ENCODE measurements around the gene APBA1. TPM values are rescaled to one million over a fixed set of nuclear protein-coding genes. Genes with fewer than 3 reads are reported as not detected.

Gene APBA1
- total RNA-seq, 1 experiment from 2014 or later, result 0.05 TPM

GRCh38 chr9:69572611-69573010 lies 99.6 kb downstream of the APBA1 start:
- Histone ChIP-seq H3K9me3 (ENCODE audit: control insufficient read depth, insufficient read depth, low read depth, low read length) (no peaks in the 10 kb centered on the region), H3K36me3 (ENCODE audit: control insufficient read depth, insufficient read depth, low read length) (no peaks in the 10 kb centered on the region), H3K27me3 (ENCODE audit: control insufficient read depth, insufficient read depth, low read length) (no peaks in the 10 kb centered on the region), H3K4me1 (ENCODE audit: control insufficient read depth, insufficient read depth, low read length) (no peaks in the 10 kb centered on the region), H3K4me3 (ENCODE audit: low read depth in 2 of 2, low read length in 2 of 2) (no peak overlapping the region), H3K27ac (ENCODE audit: low read length) (no peak overlapping the region)
- TF ChIP-seq, protein P1, sequence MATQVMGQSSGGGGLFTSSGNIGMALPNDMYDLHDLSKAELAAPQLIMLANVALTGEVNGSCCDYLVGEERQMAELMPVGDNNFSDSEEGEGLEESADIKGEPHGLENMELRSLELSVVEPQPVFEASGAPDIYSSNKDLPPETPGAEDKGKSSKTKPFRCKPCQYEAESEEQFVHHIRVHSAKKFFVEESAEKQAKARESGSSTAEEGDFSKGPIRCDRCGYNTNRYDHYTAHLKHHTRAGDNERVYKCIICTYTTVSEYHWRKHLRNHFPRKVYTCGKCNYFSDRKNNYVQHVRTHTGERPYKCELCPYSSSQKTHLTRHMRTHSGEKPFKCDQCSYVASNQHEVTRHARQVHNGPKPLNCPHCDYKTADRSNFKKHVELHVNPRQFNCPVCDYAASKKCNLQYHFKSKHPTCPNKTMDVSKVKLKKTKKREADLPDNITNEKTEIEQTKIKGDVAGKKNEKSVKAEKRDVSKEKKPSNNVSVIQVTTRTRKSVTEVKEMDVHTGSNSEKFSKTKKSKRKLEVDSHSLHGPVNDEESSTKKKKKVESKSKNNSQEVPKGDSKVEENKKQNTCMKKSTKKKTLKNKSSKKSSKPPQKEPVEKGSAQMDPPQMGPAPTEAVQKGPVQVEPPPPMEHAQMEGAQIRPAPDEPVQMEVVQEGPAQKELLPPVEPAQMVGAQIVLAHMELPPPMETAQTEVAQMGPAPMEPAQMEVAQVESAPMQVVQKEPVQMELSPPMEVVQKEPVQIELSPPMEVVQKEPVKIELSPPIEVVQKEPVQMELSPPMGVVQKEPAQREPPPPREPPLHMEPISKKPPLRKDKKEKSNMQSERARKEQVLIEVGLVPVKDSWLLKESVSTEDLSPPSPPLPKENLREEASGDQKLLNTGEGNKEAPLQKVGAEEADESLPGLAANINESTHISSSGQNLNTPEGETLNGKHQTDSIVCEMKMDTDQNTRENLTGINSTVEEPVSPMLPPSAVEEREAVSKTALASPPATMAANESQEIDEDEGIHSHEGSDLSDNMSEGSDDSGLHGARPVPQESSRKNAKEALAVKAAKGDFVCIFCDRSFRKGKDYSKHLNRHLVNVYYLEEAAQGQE (IDR thresholded peaks at IDR 0.05; ENCODE audit: insufficient read depth in 1 of 2, low read depth in 2 of 2, low read length in 1 of 2), result no peak
- TF ChIP-seq SIN3A (IDR thresholded peaks at IDR 0.05; ENCODE audit: borderline replicate concordance, insufficient read depth, low read depth, low read length), result no peak
- no peak for TF ChIP-seq POLR2AphosphoS5 (IDR thresholded peaks at IDR 0.05; ENCODE audit: low read depth, low read length)
- no peak for TF ChIP-seq TCF7L2 (IDR thresholded peaks at IDR 0.05; ENCODE audit: low read depth, low read length)
- TF ChIP-seq, protein P2, sequence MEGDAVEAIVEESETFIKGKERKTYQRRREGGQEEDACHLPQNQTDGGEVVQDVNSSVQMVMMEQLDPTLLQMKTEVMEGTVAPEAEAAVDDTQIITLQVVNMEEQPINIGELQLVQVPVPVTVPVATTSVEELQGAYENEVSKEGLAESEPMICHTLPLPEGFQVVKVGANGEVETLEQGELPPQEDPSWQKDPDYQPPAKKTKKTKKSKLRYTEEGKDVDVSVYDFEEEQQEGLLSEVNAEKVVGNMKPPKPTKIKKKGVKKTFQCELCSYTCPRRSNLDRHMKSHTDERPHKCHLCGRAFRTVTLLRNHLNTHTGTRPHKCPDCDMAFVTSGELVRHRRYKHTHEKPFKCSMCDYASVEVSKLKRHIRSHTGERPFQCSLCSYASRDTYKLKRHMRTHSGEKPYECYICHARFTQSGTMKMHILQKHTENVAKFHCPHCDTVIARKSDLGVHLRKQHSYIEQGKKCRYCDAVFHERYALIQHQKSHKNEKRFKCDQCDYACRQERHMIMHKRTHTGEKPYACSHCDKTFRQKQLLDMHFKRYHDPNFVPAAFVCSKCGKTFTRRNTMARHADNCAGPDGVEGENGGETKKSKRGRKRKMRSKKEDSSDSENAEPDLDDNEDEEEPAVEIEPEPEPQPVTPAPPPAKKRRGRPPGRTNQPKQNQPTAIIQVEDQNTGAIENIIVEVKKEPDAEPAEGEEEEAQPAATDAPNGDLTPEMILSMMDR (IDR thresholded peaks at IDR 0.05), result no peak
- no TSS peak for BruUV-seq (replicated peaks)
- intact Hi-C loops (cut with micrococcal nuclease; ENCODE audit: unreplicated experiment), result no loop called here
- DNase-seq (ENCODE audit: low read depth, low spot score), result no peak
- in situ Hi-C loops (cut with HindIII; ENCODE audit: low pct_unique_long_range_greater_than_20kb, low sequenced_read_pairs), result no loop called here
- no peak for ATAC-seq
- ChIA-PET POLR2A (no interaction called here), CTCF (no interaction called here)

- intact Hi-C loops (cut with micrococcal nuclease; ENCODE audit: unreplicated experiment), result no loop called here
- BruUV-seq (replicated peaks), result no TSS peak
- ChIA-PET POLR2A (no interaction called here), CTCF (no interaction called here)
- H3K4me3 ChIP-seq (ENCODE audit: low read depth in 2 of 2, low read length in 2 of 2), result no peak overlapping the region
- no peak for TF ChIP-seq POLR2AphosphoS5 (IDR thresholded peaks at IDR 0.05; ENCODE audit: low read depth, low read length)
- TF ChIP-seq SIN3A (IDR thresholded peaks at IDR 0.05; ENCODE audit: borderline replicate concordance, insufficient read depth, low read depth, low read length), result no peak
- DNase-seq (ENCODE audit: low read depth, low spot score) (no peak), ATAC-seq (no peak)
- H3K27me3 ChIP-seq (ENCODE audit: control insufficient read depth, insufficient read depth, low read length), result no peaks in the 10 kb centered on the region
- H3K4me1 ChIP-seq (ENCODE audit: control insufficient read depth, insufficient read depth, low read length), result no peaks in the 10 kb centered on the region
- no peaks in the 10 kb centered on the region for H3K9me3 ChIP-seq (ENCODE audit: control insufficient read depth, insufficient read depth, low read depth, low read length)
- in situ Hi-C loops (cut with HindIII; ENCODE audit: low pct_unique_long_range_greater_than_20kb, low sequenced_read_pairs), result no loop called here
- H3K36me3 ChIP-seq (ENCODE audit: control insufficient read depth, insufficient read depth, low read length), result no peaks in the 10 kb centered on the region
- H3K27ac ChIP-seq (ENCODE audit: low read length), result no peak overlapping the region
Measured at GRCh38 chr9:69571032-69571431, 101.1 kb downstream of the APBA1 start.

- TF ChIP-seq POLR2AphosphoS5 (IDR thresholded peaks at IDR 0.05; ENCODE audit: low read depth, low read length) (no peak), SIN3A (IDR thresholded peaks at IDR 0.05; ENCODE audit: borderline replicate concordance, insufficient read depth, low read depth, low read length) (no peak), TCF7L2 (IDR thresholded peaks at IDR 0.05; ENCODE audit: low read depth, low read length) (no peak)
- TF ChIP-seq, protein P1 (IDR thresholded peaks at IDR 0.05; ENCODE audit: insufficient read depth in 1 of 2, low read depth in 2 of 2, low read length in 1 of 2), result no peak
- TF ChIP-seq, protein P2 (IDR thresholded peaks at IDR 0.05), result no peak
- ChIA-PET POLR2A (no interaction called here), CTCF (no interaction called here)
- BruUV-seq (replicated peaks), result no TSS peak
- intact Hi-C loops (cut with micrococcal nuclease; ENCODE audit: unreplicated experiment) (no loop called here), in situ Hi-C loops (cut with HindIII; ENCODE audit: low pct_unique_long_range_greater_than_20kb, low sequenced_read_pairs) (no loop called here)
- no peak for ATAC-seq
- Histone ChIP-seq H3K27ac (ENCODE audit: low read length) (no peak overlapping the region), H3K27me3 (ENCODE audit: control insufficient read depth, insufficient read depth, low read length) (no peaks in the 10 kb centered on the region), H3K36me3 (ENCODE audit: control insufficient read depth, insufficient read depth, low read length) (no peaks in the 10 kb centered on the region), H3K4me3 (ENCODE audit: low read depth in 2 of 2, low read length in 2 of 2) (no peak overlapping the region), H3K4me1 (ENCODE audit: control insufficient read depth, insufficient read depth, low read length) (no peaks in the 10 kb centered on the region), H3K9me3 (ENCODE audit: control insufficient read depth, insufficient read depth, low read depth, low read length) (no peaks in the 10 kb centered on the region)
- DNase-seq (ENCODE audit: low read depth, low spot score), result no peak
Measured at GRCh38 chr9:69569738-69570451, 102.3 kb downstream of the APBA1 start.
